OCI-LY1 (cell line): ENCODE measurements around the gene SAMD8.

ENCODE experiments used
- EZH2 ChIP-seq: fragments of 200-600 bp; sonication (generic), shearing (Covaris generic); IDR thresholded peaks from 2 replicates; pipeline ENCODE4 v1.8.0; 2017; ENCODE audit warnings: borderline replicate concordance, mixed run types, mild to moderate bottlenecking, antibody characterized with exemption, low read length, moderate library complexity, mixed read lengths
- TF ChIP-seq, protein P1 (sequence below): fragments of 200-600 bp; sonication (generic), shearing (Covaris generic); IDR thresholded peaks from 2 replicates; pipeline ENCODE4 v1.5.1; 2017; ENCODE audit warnings: mild to moderate bottlenecking, antibody characterized with exemption, low read length, moderate library complexity, mixed read lengths

DNA sequence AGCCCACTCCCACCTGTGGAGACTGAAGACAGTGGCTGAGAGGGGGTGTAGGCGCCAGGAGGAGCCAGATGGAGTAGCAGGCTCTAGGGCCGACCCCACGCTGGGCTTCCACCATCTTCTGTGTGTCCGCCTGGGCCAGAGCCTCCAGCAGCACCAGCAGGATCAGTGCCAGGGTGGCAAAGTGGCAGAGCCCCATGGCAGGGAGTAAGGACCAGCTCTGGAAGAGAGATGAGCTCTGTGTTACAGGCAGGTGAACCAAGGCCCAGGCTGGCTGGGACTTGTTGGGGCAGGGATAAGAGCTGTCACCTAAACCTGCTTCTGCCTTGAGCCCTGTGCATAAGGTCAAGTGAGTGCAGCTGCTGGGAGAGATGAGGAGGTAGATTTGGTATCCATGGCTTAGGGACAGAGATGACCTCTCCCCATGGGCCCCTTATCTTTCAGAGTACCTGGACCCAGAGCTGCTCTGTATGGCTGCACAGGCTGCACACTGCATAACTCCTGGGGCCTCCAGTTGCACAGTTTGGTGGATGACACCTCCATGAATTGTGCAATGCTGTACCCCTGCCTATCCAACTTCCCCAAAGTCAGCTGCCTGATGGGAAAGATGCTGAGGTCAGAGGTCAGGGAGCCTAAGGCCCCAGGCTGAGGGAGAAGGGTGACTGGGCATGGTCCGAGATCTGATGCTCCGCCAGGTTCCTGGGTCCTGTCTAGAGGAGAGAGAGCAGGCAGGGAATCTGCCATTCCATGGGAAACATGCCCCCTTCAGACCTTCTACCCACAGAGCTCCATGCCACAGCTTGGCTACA is 7.4 kb upstream of the SAMD8 start:
- TF ChIP-seq, protein P1, sequence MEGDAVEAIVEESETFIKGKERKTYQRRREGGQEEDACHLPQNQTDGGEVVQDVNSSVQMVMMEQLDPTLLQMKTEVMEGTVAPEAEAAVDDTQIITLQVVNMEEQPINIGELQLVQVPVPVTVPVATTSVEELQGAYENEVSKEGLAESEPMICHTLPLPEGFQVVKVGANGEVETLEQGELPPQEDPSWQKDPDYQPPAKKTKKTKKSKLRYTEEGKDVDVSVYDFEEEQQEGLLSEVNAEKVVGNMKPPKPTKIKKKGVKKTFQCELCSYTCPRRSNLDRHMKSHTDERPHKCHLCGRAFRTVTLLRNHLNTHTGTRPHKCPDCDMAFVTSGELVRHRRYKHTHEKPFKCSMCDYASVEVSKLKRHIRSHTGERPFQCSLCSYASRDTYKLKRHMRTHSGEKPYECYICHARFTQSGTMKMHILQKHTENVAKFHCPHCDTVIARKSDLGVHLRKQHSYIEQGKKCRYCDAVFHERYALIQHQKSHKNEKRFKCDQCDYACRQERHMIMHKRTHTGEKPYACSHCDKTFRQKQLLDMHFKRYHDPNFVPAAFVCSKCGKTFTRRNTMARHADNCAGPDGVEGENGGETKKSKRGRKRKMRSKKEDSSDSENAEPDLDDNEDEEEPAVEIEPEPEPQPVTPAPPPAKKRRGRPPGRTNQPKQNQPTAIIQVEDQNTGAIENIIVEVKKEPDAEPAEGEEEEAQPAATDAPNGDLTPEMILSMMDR: no peak
- no peak for TF ChIP-seq EZH2
